Measurements from ENCODE around the gene PCDHB8. TPM values are rescaled to one million over a fixed set of nuclear protein-coding genes. Genes with fewer than 3 reads are reported as not detected.
"Not testable (repeated sequence)": the region's sequence is repeated elsewhere in the genome, so short reads cannot be mapped to it uniquely, and the experiment has no call there.

The PCDHB8 gene
- polyA plus RNA-seq, 2 of the 4 experiments (the other 2 are of a cell fraction): 0.44 to 0.52 TPM

- peaks cover 30% of the 10 kb centered on the region for H3K9me3 ChIP-seq
- H3K27ac ChIP-seq: no peak within 1 kb of the TSS
- ATAC-seq (peak in 1 of 2 experiments; percentile 69; a peak in 3 of 6 replicates), FAIRE-seq (no peak), DNase-seq (ENCODE audit: low read depth in 1 of 2, low spot score in 1 of 2) (peak in 1 of 2 experiments; percentile 36)
- ChIA-PET POLR2A (interaction anchor here (1.0 kb wide), 1 partner anchor 139 kb away, joined by 3 read pairs; no protein-coding TSS in a partner anchor), CTCF (interaction anchor here (0.6 to 1.8 kb wide), 14 partner anchors 9 to 395 kb away, joined by 3 to 13 read pairs (median 4); partner anchors contain the start of genes DIAPH1, PCDHA6, PCDHB11 and PCDHB13)
- WGBS (ENCODE audit: missing lambda C conversion rate): 8% methylated on average over 15 of the region's 15 CpGs
- no peaks in the 10 kb centered on the region for H3K4me1 ChIP-seq
- peak within 1 kb of the TSS; percentile 17; the same call in 1 of the 3 replicates for H3K4me3 ChIP-seq
- peak within 1 kb of the TSS; percentile 55 for H3K4me2 ChIP-seq
- TF ChIP-seq RAD21 (conservative IDR thresholded peaks at IDR 0.05 in 1 of 2, IDR thresholded peaks at IDR 0.05 in 1 of 2) (peak; percentile 49 to 55), NPAS2 (CRISPR knock-in tag; IDR thresholded peaks at IDR 0.05; ENCODE audit: borderline replicate concordance) (no peak)
- TF ChIP-seq, protein P1, sequence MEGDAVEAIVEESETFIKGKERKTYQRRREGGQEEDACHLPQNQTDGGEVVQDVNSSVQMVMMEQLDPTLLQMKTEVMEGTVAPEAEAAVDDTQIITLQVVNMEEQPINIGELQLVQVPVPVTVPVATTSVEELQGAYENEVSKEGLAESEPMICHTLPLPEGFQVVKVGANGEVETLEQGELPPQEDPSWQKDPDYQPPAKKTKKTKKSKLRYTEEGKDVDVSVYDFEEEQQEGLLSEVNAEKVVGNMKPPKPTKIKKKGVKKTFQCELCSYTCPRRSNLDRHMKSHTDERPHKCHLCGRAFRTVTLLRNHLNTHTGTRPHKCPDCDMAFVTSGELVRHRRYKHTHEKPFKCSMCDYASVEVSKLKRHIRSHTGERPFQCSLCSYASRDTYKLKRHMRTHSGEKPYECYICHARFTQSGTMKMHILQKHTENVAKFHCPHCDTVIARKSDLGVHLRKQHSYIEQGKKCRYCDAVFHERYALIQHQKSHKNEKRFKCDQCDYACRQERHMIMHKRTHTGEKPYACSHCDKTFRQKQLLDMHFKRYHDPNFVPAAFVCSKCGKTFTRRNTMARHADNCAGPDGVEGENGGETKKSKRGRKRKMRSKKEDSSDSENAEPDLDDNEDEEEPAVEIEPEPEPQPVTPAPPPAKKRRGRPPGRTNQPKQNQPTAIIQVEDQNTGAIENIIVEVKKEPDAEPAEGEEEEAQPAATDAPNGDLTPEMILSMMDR (IDR thresholded peaks at IDR 0.05): peak; percentile 32; the same call in 2 of the 3 replicates
Observed at GRCh38 chr5:141223112-141223783, 45.7 kb downstream of the PCDHB8 start, which contains the start of gene PCDHB14. PCDHB14 (plus strand) TSS chr5:141223343; CDS start chr5:141223506, 163 bp downstream.

DNA sequence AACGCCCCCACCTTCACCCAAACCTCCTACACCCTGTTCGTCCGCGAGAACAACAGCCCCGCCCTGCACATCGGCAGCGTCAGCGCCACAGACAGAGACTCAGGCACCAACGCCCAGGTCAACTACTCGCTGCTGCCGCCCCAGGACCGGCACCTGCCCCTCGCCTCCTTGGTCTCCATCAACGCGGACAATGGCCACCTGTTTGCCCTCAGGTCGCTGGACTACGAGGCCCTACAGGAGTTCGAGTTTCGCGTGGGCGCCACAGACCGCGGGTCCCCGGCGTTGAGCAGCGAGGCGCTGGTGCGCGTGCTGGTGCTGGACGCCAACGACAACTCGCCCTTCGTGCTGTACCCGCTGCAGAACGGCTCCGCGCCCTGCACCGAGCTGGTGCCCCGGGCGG is 47.3 kb downstream of the PCDHB8 start:
- DNase-seq (ENCODE audit: low read depth in 1 of 2, low spot score in 1 of 2); ATAC-seq; H3K4me1 ChIP-seq; FAIRE-seq; H3K27ac ChIP-seq; H3K4me2 ChIP-seq; H3K4me3 ChIP-seq; POLR2A ChIA-PET: not testable (repeated sequence)
- CTCF ChIA-PET: interaction anchor here (1.3 kb wide), 1 partner anchor 336 kb away, joined by 3 read pairs; no protein-coding TSS in a partner anchor
- WGBS (ENCODE audit: missing lambda C conversion rate): 77% methylated on average over 25 of the region's 40 CpGs
- H3K9me3 ChIP-seq: peaks cover 20% of the 10 kb centered on the region; the same call in 1 of the 3 replicates

DNA sequence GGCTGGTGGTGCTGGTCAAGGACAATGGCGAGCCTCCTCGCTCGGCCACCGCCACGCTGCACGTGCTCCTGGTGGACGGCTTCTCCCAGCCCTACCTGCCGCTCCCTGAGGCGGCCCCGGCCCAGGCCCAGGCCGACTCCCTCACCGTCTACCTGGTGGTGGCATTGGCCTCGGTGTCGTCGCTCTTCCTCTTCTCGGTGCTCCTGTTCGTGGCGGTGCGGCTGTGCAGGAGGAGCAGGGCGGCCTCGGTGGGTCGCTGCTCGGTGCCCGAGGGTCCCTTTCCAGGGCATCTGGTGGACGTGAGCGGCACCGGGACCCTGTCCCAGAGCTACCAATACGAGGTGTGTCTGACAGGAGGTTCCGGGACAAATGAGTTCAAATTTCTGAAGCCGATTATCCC is 47.8 kb downstream of the PCDHB8 start:
- H3K27ac ChIP-seq; DNase-seq (ENCODE audit: low read depth in 1 of 2, low spot score in 1 of 2); ATAC-seq; H3K4me1 ChIP-seq; POLR2A ChIA-PET; FAIRE-seq; H3K4me3 ChIP-seq; H3K4me2 ChIP-seq: not testable (repeated sequence)
- H3K9me3 ChIP-seq: peaks cover 19% of the 10 kb centered on the region; the same call in 1 of the 3 replicates
- 57% methylated on average over 6 of the region's 30 CpGs for WGBS (ENCODE audit: missing lambda C conversion rate)
- CTCF ChIA-PET: interaction anchor here (0.8 kb wide), 1 partner anchor 332 kb away, joined by 3 read pairs; no protein-coding TSS in a partner anchor

Other genes with a start within 250 kb of the PCDHB8 start
Only the 30 nearest of the 36 such genes appear.
- 5.3 and 6.3 TPM in 2 replicates for gene PCDHAC2, start 211.3 kb upstream of the PCDHB8 start, polyA plus RNA-seq (2011; rRNA removed)
- gene PCDHAC2, start 211.3 kb upstream of the PCDHB8 start, polyA plus RNA-seq (2017; fragmentation: RNase III; extraction: RNeasy Plus Mini Kit Qiagen cat#74134 plus additional on column Dnase treatment): 1.1 to 1.2 TPM (median 1.2 TPM) in 3 replicates
- not detected in 2 replicates for gene PCDHB1, start 126.4 kb upstream of the PCDHB8 start, polyA plus RNA-seq (2011; rRNA removed)
- not detected in 3 replicates for gene PCDHB1, start 126.4 kb upstream of the PCDHB8 start, polyA plus RNA-seq (2017; fragmentation: RNase III; extraction: RNeasy Plus Mini Kit Qiagen cat#74134 plus additional on column Dnase treatment)
- gene PCDHB2, start 83.2 kb upstream of the PCDHB8 start, polyA plus RNA-seq (2011; rRNA removed): 4.1 and 5.0 TPM in 2 replicates
- gene PCDHB2, start 83.2 kb upstream of the PCDHB8 start, polyA plus RNA-seq (2017; fragmentation: RNase III; extraction: RNeasy Plus Mini Kit Qiagen cat#74134 plus additional on column Dnase treatment): 2.7 to 3.4 TPM (median 3.0 TPM) in 3 replicates
- gene PCDHB3, start 77.3 kb upstream of the PCDHB8 start, polyA plus RNA-seq (2011; rRNA removed): 0.09 and 0.10 TPM in 2 replicates
- 0.03 to 0.06 TPM (median 0.03 TPM) in 3 replicates for gene PCDHB3, start 77.3 kb upstream of the PCDHB8 start, polyA plus RNA-seq (2017; fragmentation: RNase III; extraction: RNeasy Plus Mini Kit Qiagen cat#74134 plus additional on column Dnase treatment)
- 0.19 and 0.21 TPM in 2 replicates for gene PCDHB4, start 56.0 kb upstream of the PCDHB8 start, polyA plus RNA-seq (2011; rRNA removed)
- gene PCDHB4, start 56.0 kb upstream of the PCDHB8 start, polyA plus RNA-seq (2017; fragmentation: RNase III; extraction: RNeasy Plus Mini Kit Qiagen cat#74134 plus additional on column Dnase treatment): 0.03 to 0.07 TPM (median 0.05 TPM) in 3 replicates
- 1.6 and 2.0 TPM in 2 replicates for gene PCDHB5, start 42.6 kb upstream of the PCDHB8 start, polyA plus RNA-seq (2011; rRNA removed)
- gene PCDHB5, start 42.6 kb upstream of the PCDHB8 start, polyA plus RNA-seq (2017; fragmentation: RNase III; extraction: RNeasy Plus Mini Kit Qiagen cat#74134 plus additional on column Dnase treatment): 1.4 to 1.6 TPM (median 1.4 TPM) in 3 replicates
- gene PCDHB6, start 27.7 kb upstream of the PCDHB8 start, polyA plus RNA-seq (2011; rRNA removed): 0.98 and 1.0 TPM in 2 replicates
- gene PCDHB6, start 27.7 kb upstream of the PCDHB8 start, polyA plus RNA-seq (2017; fragmentation: RNase III; extraction: RNeasy Plus Mini Kit Qiagen cat#74134 plus additional on column Dnase treatment): 0.79 to 1.0 TPM (median 0.92 TPM) in 3 replicates
- gene PCDHB7, start 5.1 kb upstream of the PCDHB8 start, polyA plus RNA-seq (2011; rRNA removed): 0.04 and 0.08 TPM in 2 replicates
- 0.03 TPM in 2 of 3 replicates, not detected in the other for gene PCDHB7, start 5.1 kb upstream of the PCDHB8 start, polyA plus RNA-seq (2017; fragmentation: RNase III; extraction: RNeasy Plus Mini Kit Qiagen cat#74134 plus additional on column Dnase treatment)
- 0.13 and 0.24 TPM in 2 replicates for gene PCDHB16, start 4.6 kb downstream of the PCDHB8 start, polyA plus RNA-seq (2011; rRNA removed)
- gene PCDHB16, start 4.6 kb downstream of the PCDHB8 start, polyA plus RNA-seq (2017; fragmentation: RNase III; extraction: RNeasy Plus Mini Kit Qiagen cat#74134 plus additional on column Dnase treatment): 0.05 to 0.10 TPM (median 0.08 TPM) in 3 replicates
- gene PCDHB9, start 9.4 kb downstream of the PCDHB8 start, polyA plus RNA-seq (2011; rRNA removed): 0.12 TPM in 1 of 2 replicates, not detected in the other
- gene PCDHB9, start 9.4 kb downstream of the PCDHB8 start, polyA plus RNA-seq (2017; fragmentation: RNase III; extraction: RNeasy Plus Mini Kit Qiagen cat#74134 plus additional on column Dnase treatment): 0.01 to 0.13 TPM (median 0.11 TPM) in 3 replicates
- gene PCDHB10, start 14.6 kb downstream of the PCDHB8 start, polyA plus RNA-seq (2011; rRNA removed): 0.03 and 0.06 TPM in 2 replicates
- gene PCDHB10, start 14.6 kb downstream of the PCDHB8 start, polyA plus RNA-seq (2017; fragmentation: RNase III; extraction: RNeasy Plus Mini Kit Qiagen cat#74134 plus additional on column Dnase treatment): 0.04 TPM in 1 of 3 replicates, not detected in the others
- 0.21 and 0.22 TPM in 2 replicates for gene PCDHB11, start 21.8 kb downstream of the PCDHB8 start, polyA plus RNA-seq (2011; rRNA removed)
- gene PCDHB11, start 21.8 kb downstream of the PCDHB8 start, polyA plus RNA-seq (2017; fragmentation: RNase III; extraction: RNeasy Plus Mini Kit Qiagen cat#74134 plus additional on column Dnase treatment): 0.05 to 0.08 TPM (median 0.07 TPM) in 3 replicates
- gene PCDHB12, start 30.9 kb downstream of the PCDHB8 start, polyA plus RNA-seq (2011; rRNA removed): 0.05 TPM in 2 replicates
- gene PCDHB12, start 30.9 kb downstream of the PCDHB8 start, polyA plus RNA-seq (2017; fragmentation: RNase III; extraction: RNeasy Plus Mini Kit Qiagen cat#74134 plus additional on column Dnase treatment): not detected in 3 replicates
- gene PCDHB13, start 36.1 kb downstream of the PCDHB8 start, polyA plus RNA-seq (2011; rRNA removed): 0.19 and 0.28 TPM in 2 replicates
- gene PCDHB13, start 36.1 kb downstream of the PCDHB8 start, polyA plus RNA-seq (2017; fragmentation: RNase III; extraction: RNeasy Plus Mini Kit Qiagen cat#74134 plus additional on column Dnase treatment): 0.05 to 0.08 TPM (median 0.08 TPM) in 3 replicates
- gene PCDHB14, start 45.6 kb downstream of the PCDHB8 start, polyA plus RNA-seq (2011; rRNA removed): 0.13 and 0.14 TPM in 2 replicates
- 0.05 to 0.12 TPM (median 0.09 TPM) in 3 replicates for gene PCDHB14, start 45.6 kb downstream of the PCDHB8 start, polyA plus RNA-seq (2017; fragmentation: RNase III; extraction: RNeasy Plus Mini Kit Qiagen cat#74134 plus additional on column Dnase treatment)
- gene PCDHB15, start 67.6 kb downstream of the PCDHB8 start, polyA plus RNA-seq (2011; rRNA removed): 0.09 and 0.13 TPM in 2 replicates
- 0.04 to 0.12 TPM (median 0.05 TPM) in 3 replicates for gene PCDHB15, start 67.6 kb downstream of the PCDHB8 start, polyA plus RNA-seq (2017; fragmentation: RNase III; extraction: RNeasy Plus Mini Kit Qiagen cat#74134 plus additional on column Dnase treatment)
- gene SLC25A2, start 126.3 kb downstream of the PCDHB8 start, polyA plus RNA-seq (2011; rRNA removed): 0.08 TPM in 1 of 2 replicates, not detected in the other
- not detected in 3 replicates for gene SLC25A2, start 126.3 kb downstream of the PCDHB8 start, polyA plus RNA-seq (2017; fragmentation: RNase III; extraction: RNeasy Plus Mini Kit Qiagen cat#74134 plus additional on column Dnase treatment)
- gene TAF7, start 143.0 kb downstream of the PCDHB8 start, polyA plus RNA-seq (2011; rRNA removed): 78.1 and 90.6 TPM in 2 replicates
- gene TAF7, start 143.0 kb downstream of the PCDHB8 start, polyA plus RNA-seq (2017; fragmentation: RNase III; extraction: RNeasy Plus Mini Kit Qiagen cat#74134 plus additional on column Dnase treatment): 67.3 to 72.6 TPM (median 71.3 TPM) in 3 replicates
- gene PCDHGA1, start 152.7 kb downstream of the PCDHB8 start, polyA plus RNA-seq (2011; rRNA removed): 0.66 and 0.71 TPM in 2 replicates
- gene PCDHGA1, start 152.7 kb downstream of the PCDHB8 start, polyA plus RNA-seq (2017; fragmentation: RNase III; extraction: RNeasy Plus Mini Kit Qiagen cat#74134 plus additional on column Dnase treatment): 0.32 to 0.42 TPM (median 0.33 TPM) in 3 replicates
- 1.6 and 1.7 TPM in 2 replicates for gene PCDHGA2, start 161.0 kb downstream of the PCDHB8 start, polyA plus RNA-seq (2011; rRNA removed)
- gene PCDHGA2, start 161.0 kb downstream of the PCDHB8 start, polyA plus RNA-seq (2017; fragmentation: RNase III; extraction: RNeasy Plus Mini Kit Qiagen cat#74134 plus additional on column Dnase treatment): 0.47 to 0.78 TPM (median 0.58 TPM) in 3 replicates
- 0.07 TPM in 1 of 2 replicates, not detected in the other for gene PCDHGA3, start 166.0 kb downstream of the PCDHB8 start, polyA plus RNA-seq (2011; rRNA removed)
- gene PCDHGA3, start 166.0 kb downstream of the PCDHB8 start, polyA plus RNA-seq (2017; fragmentation: RNase III; extraction: RNeasy Plus Mini Kit Qiagen cat#74134 plus additional on column Dnase treatment): not detected in 3 replicates
- 3.7 and 3.9 TPM in 2 replicates for gene PCDHGB1, start 172.3 kb downstream of the PCDHB8 start, polyA plus RNA-seq (2011; rRNA removed)
- gene PCDHGB1, start 172.3 kb downstream of the PCDHB8 start, polyA plus RNA-seq (2017; fragmentation: RNase III; extraction: RNeasy Plus Mini Kit Qiagen cat#74134 plus additional on column Dnase treatment): 1.3 to 1.6 TPM (median 1.5 TPM) in 3 replicates
- 0.48 and 0.61 TPM in 2 replicates for gene PCDHGA4, start 177.2 kb downstream of the PCDHB8 start, polyA plus RNA-seq (2011; rRNA removed)
- gene PCDHGA4, start 177.2 kb downstream of the PCDHB8 start, polyA plus RNA-seq (2017; fragmentation: RNase III; extraction: RNeasy Plus Mini Kit Qiagen cat#74134 plus additional on column Dnase treatment): 0.10 to 0.15 TPM (median 0.13 TPM) in 3 replicates
- gene PCDHGB2, start 182.2 kb downstream of the PCDHB8 start, polyA plus RNA-seq (2011; rRNA removed): 0.36 and 0.54 TPM in 2 replicates
- gene PCDHGB2, start 182.2 kb downstream of the PCDHB8 start, polyA plus RNA-seq (2017; fragmentation: RNase III; extraction: RNeasy Plus Mini Kit Qiagen cat#74134 plus additional on column Dnase treatment): 0.04 to 0.05 TPM (median 0.05 TPM) in 3 replicates
- 0.37 and 0.57 TPM in 2 replicates for gene PCDHGA5, start 186.4 kb downstream of the PCDHB8 start, polyA plus RNA-seq (2011; rRNA removed)
- gene PCDHGA5, start 186.4 kb downstream of the PCDHB8 start, polyA plus RNA-seq (2017; fragmentation: RNase III; extraction: RNeasy Plus Mini Kit Qiagen cat#74134 plus additional on column Dnase treatment): 0.09 to 0.18 TPM (median 0.13 TPM) in 3 replicates
- 1.1 and 1.2 TPM in 2 replicates for gene PCDHGB3, start 192.5 kb downstream of the PCDHB8 start, polyA plus RNA-seq (2011; rRNA removed)
- gene PCDHGB3, start 192.5 kb downstream of the PCDHB8 start, polyA plus RNA-seq (2017; fragmentation: RNase III; extraction: RNeasy Plus Mini Kit Qiagen cat#74134 plus additional on column Dnase treatment): 0.16 to 0.44 TPM (median 0.28 TPM) in 3 replicates
- gene PCDHGA6, start 196.1 kb downstream of the PCDHB8 start, polyA plus RNA-seq (2011; rRNA removed): 0.98 and 1.0 TPM in 2 replicates
- 0.22 to 0.37 TPM (median 0.23 TPM) in 3 replicates for gene PCDHGA6, start 196.1 kb downstream of the PCDHB8 start, polyA plus RNA-seq (2017; fragmentation: RNase III; extraction: RNeasy Plus Mini Kit Qiagen cat#74134 plus additional on column Dnase treatment)
- 0.95 and 1.1 TPM in 2 replicates for gene PCDHGA7, start 205.0 kb downstream of the PCDHB8 start, polyA plus RNA-seq (2011; rRNA removed)
- gene PCDHGA7, start 205.0 kb downstream of the PCDHB8 start, polyA plus RNA-seq (2017; fragmentation: RNase III; extraction: RNeasy Plus Mini Kit Qiagen cat#74134 plus additional on column Dnase treatment): 0.70 to 0.84 TPM (median 0.76 TPM) in 3 replicates
- 1.4 and 1.5 TPM in 2 replicates for gene PCDHGB4, start 209.9 kb downstream of the PCDHB8 start, polyA plus RNA-seq (2011; rRNA removed)
- gene PCDHGB4, start 209.9 kb downstream of the PCDHB8 start, polyA plus RNA-seq (2017; fragmentation: RNase III; extraction: RNeasy Plus Mini Kit Qiagen cat#74134 plus additional on column Dnase treatment): 0.90 to 1.6 TPM (median 1.1 TPM) in 3 replicates
- 0.08 and 0.11 TPM in 2 replicates for gene PCDHGA8, start 214.8 kb downstream of the PCDHB8 start, polyA plus RNA-seq (2011; rRNA removed)
- 0.03 to 0.04 TPM (median 0.04 TPM) in 3 replicates for gene PCDHGA8, start 214.8 kb downstream of the PCDHB8 start, polyA plus RNA-seq (2017; fragmentation: RNase III; extraction: RNeasy Plus Mini Kit Qiagen cat#74134 plus additional on column Dnase treatment)

Data from A549 (cell line).